BLaER1 treated with 17β-estradiol and CSF1 and Interleukin-3, amounts not matched to agents 10 nM and 100 nM (cell line): Measurements from ENCODE around the gene MOB3C.
"Not testable (repeated sequence)": the region's sequence is repeated elsewhere in the genome, so short reads cannot be mapped to it uniquely, and the experiment has no call there.

Experiments
- H3K27ac ChIP-seq, 11 experiments: shearing (Covaris generic); formaldehyde crosslinking; 2 replicates each; pipeline ENCODE4 v1.8.1; 2022
- H3K27me3 ChIP-seq, 11 experiments: shearing (Covaris generic); formaldehyde crosslinking; 2 replicates each; pipeline ENCODE4 v1.8.1; 2022
- H3K36me3 ChIP-seq, 11 experiments: shearing (Covaris generic); formaldehyde crosslinking; 2 replicates each; pipeline ENCODE4 v1.8.1; 2022
- H3K4me1 ChIP-seq, 10 experiments: shearing (Covaris generic); formaldehyde crosslinking; 2 replicates each; pipeline ENCODE4 v1.8.1; 2022
- H3K4me2 ChIP-seq, 11 experiments: shearing (Covaris generic); formaldehyde crosslinking; 2 replicates each; pipeline ENCODE4 v1.8.1; 2022
- H3K4me3 ChIP-seq, 10 experiments: shearing (Covaris generic); formaldehyde crosslinking; 2 replicates each; pipeline ENCODE4 v1.8.1; 2022
- H3K9ac ChIP-seq, 11 experiments: shearing (Covaris generic); formaldehyde crosslinking; 2 replicates each; pipeline ENCODE4 v1.8.1; 2022
- H3K9me3 ChIP-seq, 11 experiments: shearing (Covaris generic); formaldehyde crosslinking; replicated peaks in 1 of 11; 2 replicates each; pipeline ENCODE4 v1.8.1; 2022
- H4K20me1 ChIP-seq, 11 experiments: shearing (Covaris generic); formaldehyde crosslinking; 2 replicates each; pipeline ENCODE4 v1.8.1; 2022
- Cebpa-rat ChIP-seq, 11 experiments: shearing (Covaris generic); IDR thresholded peaks; 2 replicates each; pipeline ENCODE4 v1.8.1; 2022

Gene MOB3C

GRCh38 chr1:46654012-46654411 is 37.4 kb upstream of the MOB3C start:
- no peaks in the 10 kb centered on the region for H3K4me1 ChIP-seq
- H3K27ac ChIP-seq: no peak overlapping the region
- no peaks in the 10 kb centered on the region for H4K20me1 ChIP-seq
- no peak overlapping the region for H3K4me2 ChIP-seq
- no peaks in the 10 kb centered on the region for H3K27me3 ChIP-seq
- H3K9me3 ChIP-seq: peaks cover 17 to 33% (median 26%) of the 10 kb centered on the region in 11 experiments
- H3K4me3 ChIP-seq: no peak overlapping the region
- peaks cover 67 to 92% (median 83%) of the 10 kb centered on the region in 11 experiments for H3K36me3 ChIP-seq
- no peak overlapping the region for H3K9ac ChIP-seq
- TF ChIP-seq Cebpa-rat (IDR thresholded peaks at IDR 0.05): no peak

- peaks cover 17 to 38% (median 29%) of the 10 kb centered on the region in 11 experiments for H3K9me3 ChIP-seq
- TF ChIP-seq Cebpa-rat (IDR thresholded peaks at IDR 0.05): no peak
- H4K20me1 ChIP-seq: no peaks in the 10 kb centered on the region
- no peak overlapping the region for H3K4me3 ChIP-seq
- no peaks in the 10 kb centered on the region for H3K27me3 ChIP-seq
- no peak overlapping the region for H3K27ac ChIP-seq
- H3K4me1 ChIP-seq: no peaks in the 10 kb centered on the region
- peaks cover 70 to 92% (median 84%) of the 10 kb centered on the region in 11 experiments for H3K36me3 ChIP-seq
- H3K9ac ChIP-seq: no peak overlapping the region
- H3K4me2 ChIP-seq: no peak overlapping the region
Observed at GRCh38 chr1:46653405-46653958, 36.9 kb upstream of the MOB3C start.

GRCh38 chr1:46652321-46653100 is 35.9 kb upstream of the MOB3C start:
- Histone ChIP-seq H3K9me3 (peaks cover 26 to 48% (median 37%) of the 10 kb centered on the region in 11 experiments), H3K4me2 (no peak overlapping the region), H3K27me3 (no peaks in the 10 kb centered on the region), H3K27ac (no peak overlapping the region), H3K9ac (no peak overlapping the region), H3K4me3 (no peak overlapping the region), H3K36me3 (peaks cover 67 to 92% (median 84%) of the 10 kb centered on the region in 11 experiments), H4K20me1 (no peaks in the 10 kb centered on the region), H3K4me1 (no peaks in the 10 kb centered on the region)
- no peak for TF ChIP-seq Cebpa-rat (IDR thresholded peaks at IDR 0.05)

GRCh38 chr1:46651152-46651551 is 34.5 kb upstream of the MOB3C start:
- H3K27me3 ChIP-seq, H3K4me1 ChIP-seq, H3K27ac ChIP-seq, H3K9ac ChIP-seq, H3K4me3 ChIP-seq, H4K20me1 ChIP-seq, H3K4me2 ChIP-seq: not testable (repeated sequence)
- Histone ChIP-seq H3K36me3 (peaks cover 57 to 87% (median 78%) of the 10 kb centered on the region in 11 experiments), H3K9me3 (peaks cover 27 to 49% (median 37%) of the 10 kb centered on the region in 11 experiments)

- no peak for TF ChIP-seq Cebpa-rat (IDR thresholded peaks at IDR 0.05)
- no peak overlapping the region for H3K9ac ChIP-seq
- peaks cover 50 to 85% (median 71%) of the 10 kb centered on the region in 11 experiments for H3K36me3 ChIP-seq
Observed at GRCh38 chr1:46650491-46650890, 33.9 kb upstream of the MOB3C start.

GRCh38 chr1:46649764-46650163 is 33.2 kb upstream of the MOB3C start:
- Histone ChIP-seq H3K4me1 (no peaks in the 10 kb centered on the region), H3K27me3 (no peaks in the 10 kb centered on the region), H3K4me3 (no peak overlapping the region), H3K27ac (no peak overlapping the region), H3K36me3 (peaks cover 43 to 85% (median 64%) of the 10 kb centered on the region in 11 experiments), H3K9me3 (peaks cover 23 to 37% (median 29%) of the 10 kb centered on the region in 11 experiments), H3K4me2 (no peak overlapping the region), H3K9ac (no peak overlapping the region), H4K20me1 (no peaks in the 10 kb centered on the region)
- no peak for TF ChIP-seq Cebpa-rat (IDR thresholded peaks at IDR 0.05)

More at GRCh38 chr1:46650491-46650890, 33.9 kb upstream of the MOB3C start:
- Histone ChIP-seq H4K20me1 (no peaks in the 10 kb centered on the region), H3K27ac (no peak overlapping the region), H3K9me3 (peaks cover 27 to 45% (median 36%) of the 10 kb centered on the region in 11 experiments), H3K4me3 (no peak overlapping the region), H3K27me3 (no peaks in the 10 kb centered on the region), H3K4me1 (no peaks in the 10 kb centered on the region), H3K4me2 (no peak overlapping the region)

GRCh38 chr1:46647611-46648010 is 31.0 kb upstream of the MOB3C start:
- Histone ChIP-seq H3K9me3 (peaks cover 22 to 35% (median 29%) of the 10 kb centered on the region in 11 experiments), H3K27ac (no peak overlapping the region), H3K4me1 (peaks cover 0 to 12% (median 8%) of the 10 kb centered on the region in 10 experiments; a peak in 13 of 20 replicates), H3K27me3 (no peaks in the 10 kb centered on the region), H3K36me3 (peaks cover 44 to 78% (median 52%) of the 10 kb centered on the region in 11 experiments), H4K20me1 (no peaks in the 10 kb centered on the region), H3K4me3 (no peak overlapping the region), H3K4me2 (no peak overlapping the region), H3K9ac (no peak overlapping the region)
- TF ChIP-seq Cebpa-rat (IDR thresholded peaks at IDR 0.05): no peak

- Histone ChIP-seq H3K4me2 (no peak overlapping the region), H3K9ac (no peak overlapping the region), H3K27me3 (no peaks in the 10 kb centered on the region), H3K4me3 (no peak overlapping the region), H4K20me1 (no peaks in the 10 kb centered on the region), H3K36me3 (peaks cover 37 to 77% (median 46%) of the 10 kb centered on the region in 11 experiments), H3K27ac (no peak overlapping the region), H3K9me3 (peaks cover 22 to 35% (median 29%) of the 10 kb centered on the region in 11 experiments), H3K4me1 (peaks cover 4 to 17% (median 8%) of the 10 kb centered on the region in 10 experiments; a peak in 16 of 20 replicates)
- no peak for TF ChIP-seq Cebpa-rat (IDR thresholded peaks at IDR 0.05)
Observed at GRCh38 chr1:46646844-46647243, 30.2 kb upstream of the MOB3C start.

GRCh38 chr1:46646331-46646730 is 29.7 kb upstream of the MOB3C start:
- no peak overlapping the region for H3K4me2 ChIP-seq
- peaks cover 4 to 22% (median 8%) of the 10 kb centered on the region in 10 experiments; a peak in 16 of 20 replicates for H3K4me1 ChIP-seq
- no peaks in the 10 kb centered on the region for H3K27me3 ChIP-seq
- TF ChIP-seq Cebpa-rat (IDR thresholded peaks at IDR 0.05): no peak
- peaks cover 37 to 75% (median 45%) of the 10 kb centered on the region in 11 experiments for H3K36me3 ChIP-seq
- H3K27ac ChIP-seq: no peak overlapping the region
- H3K4me3 ChIP-seq: no peak overlapping the region
- no peaks in the 10 kb centered on the region for H4K20me1 ChIP-seq
- H3K9me3 ChIP-seq: peaks cover 22 to 35% (median 29%) of the 10 kb centered on the region in 11 experiments
- no peak overlapping the region for H3K9ac ChIP-seq
